ENCODE measurements around the gene CCNL1.
A peak's percentile ranks its signal among the peaks of the same experiment; 100 is the strongest.

CCNL1 gene

GRCh38 chr3:157145606-157146322 is 14.2 kb downstream of the CCNL1 start:
- no peak for DNase-seq (ENCODE audit: low read depth)

GRCh38 chr3:157142315-157142714 is 17.6 kb downstream of the CCNL1 start:
- DNase-seq (ENCODE audit: low read depth): no peak

GRCh38 chr3:157139938-157140534 is 19.9 kb downstream of the CCNL1 start:
- DNase-seq (ENCODE audit: low read depth): no peak

- no peak for DNase-seq (ENCODE audit: low read depth)
These were observed 23.1 kb downstream of the CCNL1 start for GRCh38 chr3:157136647-157137387.

GRCh38 chr3:157135671-157136396 is 24.1 kb downstream of the CCNL1 start:
- DNase-seq (ENCODE audit: low read depth): peak; percentile 85

- no peak for DNase-seq (ENCODE audit: low read depth)
These were observed 25.2 kb downstream of the CCNL1 start for GRCh38 chr3:157134620-157135191.

GRCh38 chr3:157133434-157134320 is 26.3 kb downstream of the CCNL1 start:
- DNase-seq (ENCODE audit: low read depth): no peak

- DNase-seq (ENCODE audit: low read depth): peak; percentile 41
These were observed 27.0 kb downstream of the CCNL1 start for GRCh38 chr3:157132936-157133335.

- DNase-seq (ENCODE audit: low read depth): peak; percentile 53
These were observed 27.6 kb downstream of the CCNL1 start for GRCh38 chr3:157132341-157132740.

- DNase-seq (ENCODE audit: low read depth): peak; percentile 93
These were observed 28.1 kb downstream of the CCNL1 start for GRCh38 chr3:157131861-157132260.

GRCh38 chr3:157130467-157131251 is 29.3 kb downstream of the CCNL1 start:
- DNase-seq (ENCODE audit: low read depth): peak; percentile 87

- DNase-seq (ENCODE audit: low read depth): peak; percentile 36
These were observed 30.0 kb downstream of the CCNL1 start for GRCh38 chr3:157129803-157130466.

GRCh38 chr3:157128771-157129681 is 30.9 kb downstream of the CCNL1 start:
- DNase-seq (ENCODE audit: low read depth): peak; percentile 70

GRCh38 chr3:157127831-157128767 is 31.8 kb downstream of the CCNL1 start:
- peak; percentile 95 for DNase-seq (ENCODE audit: low read depth)

GRCh38 chr3:157127268-157127667 is 32.7 kb downstream of the CCNL1 start:
- no peak for DNase-seq (ENCODE audit: low read depth)

- no peak for DNase-seq (ENCODE audit: low read depth)
These were observed 33.6 kb downstream of the CCNL1 start for GRCh38 chr3:157126365-157126764.

- peak; percentile 33 for DNase-seq (ENCODE audit: low read depth)
These were observed 34.8 kb downstream of the CCNL1 start for GRCh38 chr3:157125101-157125500.
